ENCODE results near the gene HOXA6. TPM values are rescaled to one million over a fixed set of nuclear protein-coding genes. Genes with fewer than 3 reads are reported as not detected.

Gene HOXA6
- total and polyA plus RNA-seq, 2 of the 4 experiments (the other 2 are of a cell fraction): 1.4 to 1.8 TPM

- Histone ChIP-seq H3K9ac (ENCODE audit: low read depth, low read length) (no peak overlapping the region), H3K23ac (ENCODE audit: low read depth, low read length) (no peak overlapping the region), H4K91ac (ENCODE audit: insufficient read depth, low read depth, low read length) (no peak overlapping the region), H3K79me1 (ENCODE audit: low read depth in 1 of 2, low read length in 2 of 2) (no peaks in the 10 kb centered on the region), H3K4me3 (ENCODE audit: insufficient read depth, low read depth, low read length) (no peak overlapping the region), H3K14ac (replicated peaks; ENCODE audit: low read depth, low read length) (no peak overlapping the region), H2AK9ac (replicated peaks; ENCODE audit: low read depth, low read length, poor library complexity) (no peak overlapping the region), H3K9me1 (ENCODE audit: insufficient read depth, low read length) (no peaks in the 10 kb centered on the region), H2BK20ac (ENCODE audit: low read depth, low read length) (no peak overlapping the region), H3K4me1 (ENCODE audit: control insufficient read depth, insufficient read depth, low read length) (no peaks in the 10 kb centered on the region), H2BK5ac (ENCODE audit: low read depth, low read length, poor library complexity, severe bottlenecking) (no peak overlapping the region), H2AK5ac (ENCODE audit: low read depth, low read length) (no peak overlapping the region), H4K8ac (ENCODE audit: low read depth in 2 of 2, low read length in 2 of 2) (no peak overlapping the region), H3K56ac (ENCODE audit: extremely low read depth, insufficient read depth, low read length) (no peak overlapping the region), H4K5ac (ENCODE audit: low read depth, low read length) (no peak overlapping the region), H3K4me2 (ENCODE audit: low read depth, low read length) (no peak overlapping the region), H3K27ac (ENCODE audit: insufficient read depth, low read length) (no peak overlapping the region), H2BK15ac (ENCODE audit: low read depth, low read length) (no peak overlapping the region), H4K20me1 (ENCODE audit: insufficient read depth, low read length) (peaks cover 4% of the 10 kb centered on the region; the same call in 1 of the 2 replicates), H2BK120ac (ENCODE audit: low read depth, low read length) (no peak overlapping the region), H2AFZ (replicated peaks; ENCODE audit: low read length, poor library complexity) (no peak overlapping the region), H3K18ac (ENCODE audit: low read depth, low read length) (no peak overlapping the region), H3K9me3 (ENCODE audit: control insufficient read depth, insufficient read depth, low read length) (peaks cover 7% of the 10 kb centered on the region; the same call in 1 of the 2 replicates), H3K36me3 (ENCODE audit: control insufficient read depth, insufficient read depth, low read length) (no peaks in the 10 kb centered on the region), H3K4ac (ENCODE audit: low read depth, low read length) (no peak overlapping the region), H3K27me3 (ENCODE audit: control insufficient read depth, insufficient read depth, low read length) (peaks cover 86% of the 10 kb centered on the region)
- POLR2A ChIA-PET (ENCODE audit: unreplicated experiment): no interaction called here
- TF ChIP-seq MXI1 (IDR thresholded peaks at IDR 0.05; ENCODE audit: borderline replicate concordance, low read depth, low read length) (no peak), FOS (IDR thresholded peaks at IDR 0.05; ENCODE audit: low read depth, low read length) (no peak), BHLHE40 (IDR thresholded peaks at IDR 0.05; ENCODE audit: low read depth, low read length) (no peak), MAFK (IDR thresholded peaks at IDR 0.05; ENCODE audit: low read depth, low read length) (no peak), RFX5 (IDR thresholded peaks at IDR 0.05; ENCODE audit: low read depth, low read length) (no peak), CTCF (conservative IDR thresholded peaks at IDR 0.05; ENCODE audit: low read depth, low read length) (no peak), RCOR1 (IDR thresholded peaks at IDR 0.05; ENCODE audit: insufficient replicate concordance, low read length) (no peak), NFE2L2 (IDR thresholded peaks at IDR 0.05; ENCODE audit: low read depth, low read length) (no peak), CEBPB (IDR thresholded peaks at IDR 0.05; ENCODE audit: low read depth, low read length) (no peak), POLR2A (IDR thresholded peaks at IDR 0.05; ENCODE audit: low read depth, low read length) (no peak), ELK1 (IDR thresholded peaks at IDR 0.05; ENCODE audit: borderline replicate concordance, low read depth, low read length) (no peak), USF2 (IDR thresholded peaks at IDR 0.05; ENCODE audit: low read depth, low read length) (no peak), RAD21 (IDR thresholded peaks at IDR 0.05; ENCODE audit: low read length) (no peak), MAZ (IDR thresholded peaks at IDR 0.05; ENCODE audit: borderline replicate concordance, low read depth, low read length) (no peak), SMC3 (IDR thresholded peaks at IDR 0.05; ENCODE audit: low read depth, low read length) (no peak)
- intact Hi-C loops (cut with micrococcal nuclease): loop anchor here (5.0 to 10.0 kb wide), 7 partner anchors 467 to 1910 kb away; partner anchors contain the start of genes HIBADH and TAX1BP1
- BruUV-seq (replicated peaks): no TSS peak
- DNase-seq (no peak), ATAC-seq (ENCODE audit: low read depth) (no peak)
- no CpG with 5 or more reads among the region's 9 CpGs for WGBS, 2 experiments (ENCODE audit: extremely low coverage in 2 of 2, insufficient read length in 1 of 2)
- CTCF ChIA-PET: interaction anchor here (0.6 to 2.2 kb wide), 5 partner anchors 8 to 726 kb away, joined by 3 to 10 read pairs (median 8); no protein-coding TSS in a partner anchor
- in situ Hi-C loops (cut with MboI; ENCODE audit: low sequenced_read_pairs): loop anchor here (5.0 to 10.0 kb wide), 2 partner anchors 727 to 880 kb away; no protein-coding TSS in a partner anchor
- dilution Hi-C loops (cut with HindIII; ENCODE audit: low sequenced_read_pairs, unreplicated experiment): no loop called here
These were observed 47.3 kb upstream of the HOXA6 start for GRCh38 chr7:27194686-27195379.
